Activated CD4-positive, alpha-beta T cell treated with anti-CD3 and anti-CD28 coated beads for 48 hours (primary cell): ENCODE data around the gene DHH.
"Not testable (repeated sequence)": the region's sequence is repeated elsewhere in the genome, so short reads cannot be mapped to it uniquely, and the experiment has no call there.

Experiments
- DNase-seq: peaks from one replicate; pipeline ENCODE4 v3.0.0-alpha.2; 2020

The DHH gene

GRCh38 chr12:49094160-49094974 lies at the start of gene DHH:
TSS of gene DHH (minus strand) at chr12:49094801. CDS start at chr12:49094512, 289 bp downstream.
- no peak for DNase-seq

DNA sequence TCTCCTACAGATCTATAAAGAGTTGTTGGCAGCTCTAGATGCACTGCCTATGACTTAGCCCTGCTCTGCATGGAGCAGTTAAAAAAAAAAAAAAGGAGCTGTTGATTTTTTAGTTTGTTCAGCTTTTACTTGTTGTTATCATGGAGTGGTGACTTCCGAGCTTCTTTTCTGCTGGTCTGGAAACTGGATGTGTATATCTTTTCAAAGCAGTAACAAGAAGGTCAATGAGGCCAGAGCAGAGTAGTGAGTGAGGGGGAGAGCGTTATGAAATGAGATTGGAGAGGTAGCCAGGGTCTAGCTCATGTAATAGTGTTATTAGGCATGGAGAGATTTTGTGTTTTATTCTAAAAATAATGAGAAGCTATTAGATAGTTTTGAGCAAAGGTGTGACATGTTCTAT lies 49.8 kb upstream of the DHH start:
- DNase-seq = no peak

- DNase-seq = no peak
Observed at GRCh38 chr12:49138999-49139398, 44.4 kb upstream of the DHH start.

DNA sequence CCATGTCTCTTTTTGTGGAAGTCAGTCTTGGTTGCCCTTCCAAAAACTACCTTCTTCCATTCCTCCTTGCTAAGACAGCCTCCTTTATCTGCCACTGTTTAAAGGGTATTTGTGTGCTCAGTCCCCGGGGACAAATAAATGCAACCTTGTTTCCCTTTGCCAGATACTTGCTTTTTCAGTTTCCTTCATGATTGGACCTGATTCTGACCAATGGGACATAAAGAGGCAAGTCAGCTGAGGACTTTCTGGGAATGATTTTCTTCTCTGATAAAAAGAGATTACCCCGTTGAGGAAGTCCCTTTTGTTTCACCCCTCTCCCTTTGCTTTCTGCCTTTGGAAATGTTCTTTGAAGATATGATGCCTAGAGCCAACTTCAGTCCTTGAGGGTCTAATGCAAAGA lies 44.0 kb upstream of the DHH start:
- no peak for DNase-seq

DNA sequence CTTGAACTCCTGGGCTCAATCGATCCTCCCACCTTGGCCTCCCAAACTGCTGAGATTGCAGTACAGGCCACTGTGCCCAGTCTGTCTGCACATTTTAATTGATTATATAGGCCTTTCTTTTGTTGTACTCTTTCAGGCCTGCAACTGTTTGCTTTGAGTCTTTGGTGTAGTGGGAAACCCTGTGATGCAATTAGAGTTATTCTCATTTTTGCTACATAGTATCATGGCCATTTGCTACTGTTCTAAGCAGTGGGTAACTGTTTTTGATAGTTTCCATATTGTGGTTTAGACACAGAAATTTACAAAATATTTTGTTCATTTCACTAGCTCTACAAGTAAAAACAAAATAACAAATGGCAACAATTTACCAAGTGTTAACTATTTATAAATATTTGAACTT lies 42.9 kb upstream of the DHH start:
- DNase-seq = no peak

DNA sequence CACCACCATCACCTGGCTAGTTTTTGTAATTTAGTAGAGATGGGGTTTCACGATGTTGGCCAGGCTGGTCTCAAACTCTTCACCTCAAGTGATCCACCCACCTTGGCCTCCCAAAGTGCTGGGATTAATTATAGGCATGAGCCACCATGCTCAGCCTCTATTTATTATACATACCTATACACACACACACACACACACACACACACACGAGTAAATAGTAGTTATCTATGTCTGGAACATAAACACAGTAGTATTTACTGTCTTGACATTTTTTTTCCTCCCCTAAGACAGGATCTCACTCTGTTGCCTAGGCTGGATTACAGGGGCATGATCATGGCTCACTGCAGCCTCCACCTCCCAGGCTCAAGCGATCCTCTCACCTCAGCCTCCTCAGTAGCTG lies 42.4 kb upstream of the DHH start:
- not testable (repeated sequence) for DNase-seq

- no peak for DNase-seq
Observed at GRCh38 chr12:49133590-49133989, 39.0 kb upstream of the DHH start.

- no peak for DNase-seq
Observed at GRCh38 chr12:49133014-49133413, 38.4 kb upstream of the DHH start.

- DNase-seq = no peak
Observed at GRCh38 chr12:49131894-49132461, 37.4 kb upstream of the DHH start.

GRCh38 chr12:49131051-49131893 lies 36.7 kb upstream of the DHH start, which contains the start of gene TUBA1B:
TSS of gene TUBA1B (minus strand) at chr12:49131395. CDS start at chr12:49131300, 95 bp downstream.
- DNase-seq = peak; percentile 93

- DNase-seq = peak; percentile 96
Observed at GRCh38 chr12:49130151-49131050, 35.8 kb upstream of the DHH start.

DNA sequence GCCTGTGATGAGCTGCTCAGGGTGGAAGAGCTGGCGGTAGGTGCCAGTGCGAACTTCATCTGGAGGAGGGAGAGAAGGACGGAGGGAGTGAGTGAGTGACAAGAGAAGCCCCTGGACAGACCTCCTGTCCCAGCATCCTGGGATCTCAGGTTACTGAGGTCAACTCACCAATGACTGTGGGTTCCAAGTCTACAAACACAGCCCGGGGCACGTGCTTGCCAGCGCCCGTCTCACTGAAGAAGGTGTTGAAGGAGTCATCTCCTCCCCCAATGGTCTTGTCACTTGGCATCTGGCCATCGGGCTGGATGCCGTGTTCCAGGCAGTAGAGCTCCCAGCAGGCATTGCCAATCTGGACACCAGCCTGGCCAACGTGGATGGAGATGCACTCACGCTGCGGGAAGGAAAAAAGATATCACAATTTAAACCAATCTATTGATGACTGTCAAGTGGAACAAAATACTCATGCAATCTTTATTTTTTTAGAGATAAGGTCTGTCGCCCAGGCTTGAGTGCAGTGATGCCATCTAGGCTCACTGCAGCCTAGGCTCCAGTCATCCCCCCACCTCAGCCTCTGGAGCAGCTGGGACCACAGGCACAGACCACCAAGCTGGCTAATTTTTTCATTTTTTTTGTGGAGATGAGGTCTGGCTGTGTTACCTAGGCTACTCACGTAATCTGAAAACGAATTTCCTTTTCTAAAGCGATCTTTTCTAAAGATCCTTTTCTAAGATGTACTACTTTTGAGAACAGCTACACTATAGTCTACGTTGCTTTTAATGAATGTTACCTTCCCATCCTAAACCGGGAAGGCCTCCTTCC lies 34.9 kb upstream of the DHH start:
- DNase-seq = peak; percentile 27

- DNase-seq = not testable (repeated sequence)
Observed at GRCh38 chr12:49127971-49128370, 33.4 kb upstream of the DHH start.

DNA sequence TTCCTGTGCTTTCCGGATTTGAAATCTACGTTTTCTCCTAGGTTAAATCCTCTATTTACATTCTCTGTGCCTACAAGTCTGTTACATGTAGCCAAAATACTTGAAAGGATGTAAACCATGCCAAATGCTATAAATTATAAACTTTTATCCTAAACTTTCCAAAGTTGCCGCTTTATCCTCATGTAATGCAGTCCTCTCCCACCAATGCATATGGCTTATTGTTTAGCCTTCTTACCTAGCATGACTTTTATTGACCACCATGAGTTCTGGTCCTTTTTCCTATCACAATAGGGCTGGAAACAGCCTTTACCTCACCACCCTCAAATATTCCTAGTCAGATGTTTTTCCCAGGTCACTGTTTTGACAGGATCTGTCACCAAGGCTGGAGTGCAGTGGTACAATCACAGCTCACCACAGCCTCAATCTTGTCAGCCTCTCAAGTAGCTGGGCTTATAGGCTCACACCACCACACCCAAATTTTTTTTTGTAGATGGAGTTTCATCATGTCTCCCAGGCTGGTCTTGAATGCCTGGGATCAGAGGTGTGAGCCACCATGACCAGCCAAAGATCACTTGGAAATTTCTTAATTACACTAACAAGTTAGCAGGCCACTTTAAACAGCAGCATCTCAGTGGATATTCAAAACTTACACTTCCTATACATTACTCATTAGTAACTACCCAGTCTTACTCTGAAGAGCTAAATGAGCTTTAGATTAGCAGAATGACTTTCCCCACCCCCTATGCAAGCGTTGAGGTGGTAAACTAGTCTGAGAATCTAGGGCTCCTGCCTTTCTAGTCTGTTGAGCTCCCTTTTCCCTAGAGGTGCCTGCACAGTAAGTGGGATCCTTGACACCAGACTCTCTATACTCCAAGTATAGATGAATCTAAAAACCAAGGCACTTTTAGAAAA lies 32.5 kb upstream of the DHH start:
- peak; percentile 28 for DNase-seq

DNA sequence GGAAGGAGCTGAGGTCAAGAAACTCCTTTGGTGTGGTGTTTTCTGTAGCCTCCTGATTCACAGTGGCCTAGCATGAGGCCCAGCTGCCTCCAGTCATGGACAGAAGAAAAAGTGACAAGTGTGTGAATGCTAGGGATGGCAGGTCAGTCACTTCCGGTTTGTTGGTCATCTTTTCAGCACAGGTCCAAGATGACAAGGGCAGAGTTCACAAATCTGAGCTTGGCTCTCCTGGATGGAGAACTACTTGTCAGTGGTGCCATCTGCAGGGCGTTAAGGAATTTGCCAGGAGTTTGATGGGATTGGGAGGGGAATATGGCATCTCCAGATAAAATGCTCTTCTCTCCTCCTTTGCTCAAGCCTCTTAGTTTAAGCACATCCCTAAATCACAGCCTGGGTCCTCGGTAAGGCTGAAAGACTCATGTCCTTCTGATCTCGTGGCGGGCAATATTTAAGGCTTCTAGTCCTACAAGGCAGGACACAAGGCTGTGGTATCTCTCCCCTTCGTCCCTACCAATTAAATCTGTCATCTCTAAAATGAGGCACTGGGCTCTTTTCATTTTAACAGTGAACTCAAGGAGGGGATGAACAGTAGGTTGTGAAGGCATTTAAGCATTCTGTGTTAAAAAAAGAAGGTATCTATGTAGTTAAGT lies 26.6 kb upstream of the DHH start:
- DNase-seq = no peak

DNA sequence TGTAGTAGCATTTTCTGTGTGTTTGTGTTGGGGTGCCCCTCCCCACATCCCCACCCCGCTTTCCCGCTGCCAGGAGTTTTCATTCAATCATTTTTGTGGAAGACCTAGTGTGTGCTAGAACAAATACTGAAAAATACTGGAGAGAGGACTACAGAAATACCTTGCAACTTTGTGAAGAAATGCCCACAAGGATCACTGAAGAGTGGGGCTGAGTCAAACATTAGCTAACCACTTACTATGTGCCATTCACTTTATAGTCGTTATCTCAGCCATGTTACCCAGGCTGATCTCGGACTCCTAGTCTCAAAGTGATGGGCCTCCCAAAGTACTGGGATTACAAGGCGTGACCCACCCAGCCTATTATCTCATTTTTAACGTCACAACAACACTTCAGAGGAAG lies 16.6 kb upstream of the DHH start:
- no peak for DNase-seq

DNA sequence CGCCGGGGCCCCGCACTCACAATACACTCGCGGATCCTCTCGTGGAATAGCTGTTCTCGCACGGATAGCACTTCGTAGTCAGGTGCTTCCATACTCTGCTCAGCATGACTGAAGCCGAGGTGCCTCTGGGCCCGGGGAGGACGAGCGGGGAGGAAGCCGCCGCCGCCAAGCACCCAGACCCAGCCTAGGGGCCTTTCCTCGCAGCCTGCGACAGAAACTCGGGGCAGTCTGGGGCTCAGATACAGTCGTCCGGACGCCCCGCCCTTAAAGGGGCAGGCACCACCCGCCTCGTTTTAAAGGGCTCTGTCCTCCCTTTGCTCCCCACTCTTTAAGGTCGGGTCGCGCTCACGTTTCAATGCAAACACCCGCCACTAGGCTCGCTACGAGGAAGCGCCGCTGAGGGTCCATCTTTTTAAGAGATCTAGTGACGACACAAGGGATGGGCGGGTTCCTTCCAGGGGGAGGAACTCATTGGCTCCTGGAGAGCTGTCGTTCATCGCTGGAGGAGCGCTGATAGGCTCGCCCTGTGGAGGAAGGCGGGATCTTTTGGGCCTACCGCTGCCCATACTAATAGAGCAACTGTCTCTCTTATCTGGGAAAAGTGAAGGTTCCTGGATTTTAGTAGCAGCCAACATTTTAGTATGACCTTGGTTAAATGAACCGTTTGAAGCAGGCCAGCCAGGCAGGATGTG lies 16.0 kb upstream of the DHH start, which contains the start of gene LMBR1L:
LMBR1L (minus strand) TSS at position 384 of the 692 bp plus-strand sequence; CDS start at position 92, 292 bp downstream.
- DNase-seq = peak; percentile 97

- no peak for DNase-seq
Observed at GRCh38 chr12:49109641-49110463, 15.3 kb upstream of the DHH start.
